ENCODE data around the gene XKR8.

The XKR8 gene, protein sequence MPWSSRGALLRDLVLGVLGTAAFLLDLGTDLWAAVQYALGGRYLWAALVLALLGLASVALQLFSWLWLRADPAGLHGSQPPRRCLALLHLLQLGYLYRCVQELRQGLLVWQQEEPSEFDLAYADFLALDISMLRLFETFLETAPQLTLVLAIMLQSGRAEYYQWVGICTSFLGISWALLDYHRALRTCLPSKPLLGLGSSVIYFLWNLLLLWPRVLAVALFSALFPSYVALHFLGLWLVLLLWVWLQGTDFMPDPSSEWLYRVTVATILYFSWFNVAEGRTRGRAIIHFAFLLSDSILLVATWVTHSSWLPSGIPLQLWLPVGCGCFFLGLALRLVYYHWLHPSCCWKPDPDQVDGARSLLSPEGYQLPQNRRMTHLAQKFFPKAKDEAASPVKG

DNA sequence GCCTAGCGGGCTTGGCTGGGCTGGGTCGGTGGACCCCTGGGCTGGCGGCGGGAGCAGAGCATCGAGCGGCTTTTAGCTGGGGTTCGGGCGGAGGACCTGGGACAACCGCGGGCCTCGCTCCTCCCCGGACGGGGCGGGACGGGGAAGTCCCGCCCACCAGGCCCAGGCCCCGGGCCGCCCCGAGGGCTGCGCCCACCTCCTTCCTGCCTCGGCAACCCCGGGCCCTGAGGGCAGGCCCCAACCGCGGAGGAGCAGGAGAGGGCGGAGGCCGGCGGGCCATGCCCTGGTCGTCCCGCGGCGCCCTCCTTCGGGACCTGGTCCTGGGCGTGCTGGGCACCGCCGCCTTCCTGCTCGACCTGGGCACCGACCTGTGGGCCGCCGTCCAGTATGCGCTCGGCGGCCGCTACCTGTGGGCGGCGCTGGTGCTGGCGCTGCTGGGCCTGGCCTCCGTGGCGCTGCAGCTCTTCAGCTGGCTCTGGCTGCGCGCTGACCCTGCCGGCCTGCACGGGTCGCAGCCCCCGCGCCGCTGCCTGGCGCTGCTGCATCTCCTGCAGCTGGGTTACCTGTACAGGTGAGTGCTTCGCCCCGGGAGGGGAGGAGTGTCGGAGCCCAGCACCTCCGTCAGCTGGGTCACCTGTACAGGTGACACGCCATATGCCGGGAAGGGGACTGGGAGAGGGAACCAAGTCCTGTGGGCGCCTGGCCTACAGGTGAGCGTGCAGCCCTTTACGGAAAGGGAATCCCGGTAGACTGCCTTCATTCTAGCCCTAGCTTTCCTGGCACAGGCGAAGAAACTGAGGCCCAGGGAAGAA is at the start of gene XKR8:
TSS of gene XKR8 (plus strand) at position 182 of the 812 bp plus-strand sequence. CDS start at position 279, 97 bp downstream.
- peak; percentile 88 for DNase-seq

DNA sequence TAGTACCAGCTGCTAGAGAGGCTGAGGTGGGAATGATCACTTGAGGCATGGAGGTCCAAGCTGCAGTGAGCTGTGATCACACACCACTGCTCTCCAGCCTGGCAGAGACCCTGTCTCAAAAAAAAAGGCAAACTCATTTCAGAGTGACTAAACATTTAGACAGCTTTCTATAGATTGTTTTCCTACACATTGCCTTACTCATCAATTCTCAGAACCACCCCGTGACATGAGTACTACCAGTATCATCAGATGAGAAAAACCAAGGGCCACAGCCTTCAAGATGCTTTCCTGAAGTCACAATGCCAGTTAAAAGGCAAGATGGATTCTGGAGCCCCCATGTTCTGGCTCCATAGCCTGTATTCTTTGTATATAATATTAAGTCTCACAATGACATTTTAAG is 47.3 kb upstream of the XKR8 start:
- peak; percentile 68 for DNase-seq

DNA sequence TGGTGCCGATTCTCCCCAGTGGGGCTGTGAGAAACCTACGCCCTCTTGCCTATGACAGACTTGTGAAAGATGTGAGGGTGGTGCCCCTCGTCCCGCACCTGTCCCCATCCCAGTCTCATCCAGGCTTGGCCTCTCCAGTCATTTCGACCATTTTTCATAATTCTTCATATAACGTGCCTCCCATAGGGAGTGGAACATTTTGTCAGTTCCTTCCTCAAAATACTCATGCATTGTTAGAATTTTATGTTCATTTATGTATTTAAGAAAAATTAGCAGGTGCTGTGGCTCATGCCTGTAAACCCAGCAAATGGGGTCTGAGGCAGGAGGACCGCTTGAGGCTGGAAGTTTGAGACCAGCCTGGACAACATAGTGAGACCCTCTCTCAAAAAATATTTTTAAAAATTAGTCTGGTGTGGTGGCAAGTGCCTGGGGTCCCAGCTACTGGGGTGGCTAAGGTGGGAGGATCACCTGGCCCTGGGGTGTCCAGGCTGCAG is 44.6 kb upstream of the XKR8 start:
- DNase-seq: no peak

DNA sequence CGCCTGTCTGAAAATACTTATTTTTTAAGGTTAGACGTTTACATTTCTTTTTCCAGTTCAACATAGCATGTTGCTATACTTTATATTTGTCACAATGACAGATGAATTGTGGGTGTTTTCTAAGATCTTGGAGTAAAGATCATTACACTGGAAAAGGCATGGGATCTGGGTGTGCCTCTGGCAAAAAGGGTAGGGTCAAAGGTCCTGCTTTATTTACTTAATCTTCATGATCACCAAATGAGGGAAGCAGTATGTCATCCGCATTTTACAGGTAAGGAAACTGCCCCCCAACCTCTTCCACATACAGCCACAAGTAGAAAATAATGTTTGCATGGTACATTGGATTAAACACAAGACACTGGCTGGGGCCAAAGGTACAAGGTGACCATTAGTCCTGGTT is 37.5 kb upstream of the XKR8 start:
- DNase-seq: no peak

DNA sequence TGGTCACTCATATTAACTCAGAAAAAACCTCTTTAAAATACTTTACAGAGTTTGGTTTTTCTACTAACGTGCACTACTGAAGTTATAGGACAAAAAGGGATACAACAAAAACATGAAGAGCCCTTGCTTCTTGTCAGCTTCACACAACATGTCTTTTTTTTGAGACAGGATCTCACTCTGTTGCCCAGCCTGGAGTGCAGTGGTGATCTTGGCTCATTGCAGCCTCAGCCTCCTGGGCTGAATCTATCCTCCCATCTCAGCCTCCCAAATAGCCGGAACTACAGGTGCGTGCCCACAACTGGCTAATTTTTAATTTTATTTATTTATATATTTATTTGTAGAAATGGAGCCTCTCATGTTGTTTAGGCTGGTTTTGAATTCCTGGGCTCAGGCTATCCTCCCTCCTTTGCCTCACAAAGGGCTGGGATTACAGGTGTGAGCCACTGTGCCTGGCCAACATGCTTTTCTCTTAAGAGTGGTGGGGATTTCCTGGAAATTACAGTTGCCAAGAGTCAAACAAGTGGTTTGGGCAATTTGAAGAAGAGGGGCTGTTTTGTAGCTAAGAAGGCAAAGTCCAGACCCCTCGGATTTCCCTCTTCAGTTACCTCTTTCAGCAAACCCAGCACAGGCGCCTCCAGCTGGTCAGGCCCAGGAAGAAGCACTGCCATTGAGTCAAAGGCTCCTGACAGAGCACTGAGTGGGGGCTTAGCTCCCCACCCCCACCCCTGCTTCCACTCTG is 31.4 kb upstream of the XKR8 start:
- peak; percentile 10 for DNase-seq

DNA sequence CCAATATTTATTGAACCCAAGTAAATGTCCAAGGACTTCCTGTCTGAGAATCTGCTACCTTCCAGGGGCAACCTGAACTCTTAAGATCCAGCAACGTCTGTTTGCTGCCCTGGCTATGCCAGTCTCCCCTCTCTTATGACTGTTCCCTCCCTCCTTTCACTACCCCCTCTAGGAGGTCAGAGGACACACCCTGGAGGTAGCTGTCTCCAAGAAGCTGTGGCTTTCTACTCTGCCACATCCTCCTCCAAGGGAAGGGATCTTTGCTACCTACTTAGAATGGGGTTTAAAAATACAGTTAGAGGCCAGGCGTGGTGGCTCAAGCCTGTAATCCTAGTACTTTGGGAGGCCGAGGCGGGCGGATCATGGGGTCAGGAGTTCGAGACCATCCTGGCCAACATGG is 28.6 kb upstream of the XKR8 start:
- DNase-seq: no peak

DNA sequence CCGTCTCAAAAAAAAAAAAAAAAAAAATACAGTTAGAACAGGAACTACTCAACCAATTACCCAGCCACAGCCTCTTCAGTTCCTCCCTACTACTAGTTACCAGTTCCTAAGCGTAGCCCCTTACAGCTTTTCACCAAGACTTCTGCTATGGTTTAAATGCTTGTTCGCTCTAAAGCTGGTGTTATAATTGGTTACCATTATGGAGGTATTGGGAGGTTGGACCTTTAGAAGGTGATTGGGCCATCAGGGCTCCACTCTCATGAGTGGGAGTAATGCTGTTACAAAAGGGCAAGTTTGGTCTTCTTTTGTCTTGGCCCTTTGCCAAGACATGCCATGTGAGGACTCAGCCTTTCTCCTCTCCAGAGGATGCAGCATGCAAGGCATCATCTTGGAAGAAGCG is 28.0 kb upstream of the XKR8 start:
- no peak for DNase-seq

DNA sequence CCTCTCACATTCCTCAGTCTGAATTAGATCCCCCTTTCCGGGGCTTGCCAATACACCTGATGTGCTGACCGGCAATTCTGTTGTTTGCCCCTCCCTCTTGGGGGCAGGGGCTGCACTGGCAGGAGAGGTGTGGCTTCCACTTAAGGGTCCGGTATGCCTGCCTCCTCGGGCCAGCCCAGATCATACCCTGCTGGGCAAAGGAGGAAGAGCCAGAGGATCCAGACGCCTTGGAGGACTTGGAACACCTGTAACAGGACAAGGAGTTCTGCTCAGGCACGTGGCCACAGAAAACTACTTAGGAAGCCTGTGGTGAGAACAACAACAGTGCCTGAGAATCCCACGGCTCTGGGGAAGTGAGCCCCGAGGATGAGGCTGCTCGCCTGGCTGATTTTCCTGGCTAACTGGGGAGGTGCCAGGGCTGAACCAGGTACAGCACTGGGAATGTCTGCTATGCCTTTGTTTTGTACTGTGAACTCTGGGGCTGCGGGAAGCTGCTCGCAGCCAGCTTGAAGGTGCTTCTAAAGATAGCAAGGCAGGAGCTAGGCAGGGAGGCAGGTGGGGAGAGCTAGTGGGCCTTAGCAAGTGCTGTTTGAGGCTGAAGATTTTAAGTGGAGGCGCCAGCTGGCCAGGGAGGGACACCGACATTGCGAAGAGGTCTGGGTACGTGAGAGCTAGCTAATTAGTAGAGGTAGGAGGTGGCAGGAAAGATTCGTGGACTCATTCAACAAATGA is 24.8 kb upstream of the XKR8 start, which contains the start of gene SMPDL3B:
TSS of gene SMPDL3B (plus strand) at position 183 of the 732 bp plus-strand sequence. CDS start at position 367, 184 bp downstream.
- DNase-seq: no peak

DNA sequence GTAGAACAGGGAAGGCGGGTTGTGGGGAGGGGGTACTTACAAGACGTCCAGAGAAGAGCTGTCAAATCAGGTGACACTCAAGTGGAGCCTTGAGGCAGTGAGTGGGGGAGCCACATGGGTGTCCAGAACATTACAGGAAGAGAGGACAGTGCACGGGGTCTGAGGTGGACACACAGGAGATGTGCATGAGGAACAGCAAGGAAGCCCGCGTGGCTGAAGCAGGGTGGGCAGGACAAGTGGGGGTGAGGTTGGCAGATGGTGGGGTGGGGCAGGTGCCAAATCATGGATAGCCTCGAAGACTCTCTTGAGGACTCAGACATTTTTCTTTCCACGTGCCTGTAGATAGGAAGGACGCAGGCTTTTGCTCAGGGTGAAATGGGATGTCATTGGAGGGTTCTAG is 24.1 kb upstream of the XKR8 start:
- no peak for DNase-seq

DNA sequence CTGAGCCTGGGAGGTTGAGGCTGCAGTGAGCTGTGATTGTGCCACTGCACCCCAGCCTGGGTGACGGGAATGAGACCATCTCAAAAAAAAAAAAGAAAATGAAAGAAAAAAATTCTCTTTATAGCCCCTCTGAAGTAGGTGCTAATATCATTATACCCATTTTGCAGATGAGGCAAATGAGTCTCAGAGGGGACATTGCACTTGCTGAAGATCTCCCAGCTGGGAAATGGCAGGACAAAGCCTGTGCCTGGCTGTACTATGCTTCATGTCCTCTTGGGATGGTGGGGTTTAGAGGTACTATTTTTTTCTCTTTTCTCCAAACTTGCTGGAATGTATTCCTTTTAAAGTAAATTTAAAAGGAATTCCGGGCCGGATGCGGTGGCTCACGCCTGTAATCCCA is 23.4 kb upstream of the XKR8 start:
- no peak for DNase-seq

DNA sequence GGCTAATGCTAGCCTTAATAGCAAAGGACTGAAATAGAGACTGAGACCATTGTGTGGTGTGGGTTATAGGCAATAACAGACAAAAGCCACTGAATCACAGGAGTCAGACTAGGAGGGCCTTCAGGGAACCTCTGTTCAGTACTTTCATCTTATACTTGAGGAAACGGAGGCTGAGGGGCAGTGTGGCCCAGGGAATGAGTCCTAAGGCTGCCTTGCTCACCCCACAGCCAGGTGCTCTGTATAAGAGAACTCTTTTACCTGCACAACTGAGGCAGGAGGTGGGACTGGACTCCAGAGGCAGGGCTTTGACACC is 22.3 kb upstream of the XKR8 start:
- no peak for DNase-seq

DNA sequence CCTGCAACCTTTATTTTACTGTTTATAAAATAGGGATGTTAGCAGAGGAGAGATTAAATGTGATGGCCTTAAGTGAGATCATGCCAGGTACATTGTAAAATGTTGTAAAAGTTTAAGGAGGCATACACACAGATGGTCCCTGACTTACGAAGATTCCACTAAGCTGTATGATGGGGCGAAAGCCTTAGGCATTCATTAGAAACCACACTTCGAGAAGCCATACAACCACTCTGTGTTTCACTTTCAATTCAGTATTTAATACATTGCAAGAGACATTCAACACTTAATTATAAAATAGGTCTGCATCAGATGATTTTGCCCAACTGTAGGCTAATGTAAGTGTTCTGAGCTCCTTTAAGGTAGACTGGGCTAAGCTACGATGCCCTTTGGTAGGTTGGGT is 21.3 kb upstream of the XKR8 start:
- DNase-seq: no peak

DNA sequence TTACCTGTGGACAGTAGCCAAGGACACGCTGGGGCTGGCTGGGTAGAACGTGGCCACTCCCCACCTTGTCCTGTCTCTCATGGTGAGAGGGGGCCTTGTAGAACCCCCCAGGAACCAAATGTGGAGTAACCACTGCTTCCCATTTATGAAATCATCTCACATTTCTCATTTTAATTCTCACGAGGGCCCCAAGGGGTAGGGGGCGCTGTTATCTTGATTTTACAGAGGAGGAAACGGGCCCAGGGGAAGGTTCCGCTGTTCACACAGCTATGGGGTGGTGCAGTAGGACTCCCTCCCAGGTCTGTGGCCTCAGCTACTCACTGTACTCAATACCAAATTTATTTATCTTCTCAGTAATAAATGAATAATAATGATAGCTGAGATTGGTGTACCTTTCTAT is 19.5 kb upstream of the XKR8 start:
- peak; percentile 74 for DNase-seq

DNA sequence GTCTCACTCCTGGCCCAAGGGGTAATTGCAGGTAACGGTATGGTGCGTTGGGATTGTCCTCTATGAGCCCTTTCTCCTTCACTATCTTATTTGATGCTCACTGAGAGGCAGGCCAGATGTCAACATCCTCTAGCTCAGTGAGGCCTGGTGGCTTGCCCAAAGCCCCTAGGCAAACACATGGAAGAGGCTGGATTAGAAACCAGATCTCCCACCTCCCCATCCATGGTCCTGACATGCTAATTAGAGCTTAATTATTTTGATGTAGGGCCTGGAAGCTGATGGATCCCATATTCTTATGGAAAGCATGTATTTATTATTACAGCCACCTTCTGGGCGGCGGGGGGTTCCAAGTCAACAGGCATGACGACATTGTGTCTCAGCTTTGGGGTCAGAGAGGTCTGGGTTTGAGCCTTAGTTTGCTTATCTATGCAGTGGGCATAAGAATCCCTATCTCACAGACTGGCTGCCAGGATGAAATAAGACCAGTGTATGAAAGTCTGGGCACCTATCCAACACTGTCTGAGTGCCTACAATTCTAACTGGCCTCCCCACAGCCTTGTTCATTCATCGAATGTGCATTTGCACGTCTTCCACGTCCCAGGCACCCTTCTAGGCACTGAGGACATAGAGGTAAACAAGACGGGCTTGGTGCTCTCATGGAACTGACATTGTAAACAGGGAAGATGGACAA is 18.8 kb upstream of the XKR8 start:
- DNase-seq: no peak

DNA sequence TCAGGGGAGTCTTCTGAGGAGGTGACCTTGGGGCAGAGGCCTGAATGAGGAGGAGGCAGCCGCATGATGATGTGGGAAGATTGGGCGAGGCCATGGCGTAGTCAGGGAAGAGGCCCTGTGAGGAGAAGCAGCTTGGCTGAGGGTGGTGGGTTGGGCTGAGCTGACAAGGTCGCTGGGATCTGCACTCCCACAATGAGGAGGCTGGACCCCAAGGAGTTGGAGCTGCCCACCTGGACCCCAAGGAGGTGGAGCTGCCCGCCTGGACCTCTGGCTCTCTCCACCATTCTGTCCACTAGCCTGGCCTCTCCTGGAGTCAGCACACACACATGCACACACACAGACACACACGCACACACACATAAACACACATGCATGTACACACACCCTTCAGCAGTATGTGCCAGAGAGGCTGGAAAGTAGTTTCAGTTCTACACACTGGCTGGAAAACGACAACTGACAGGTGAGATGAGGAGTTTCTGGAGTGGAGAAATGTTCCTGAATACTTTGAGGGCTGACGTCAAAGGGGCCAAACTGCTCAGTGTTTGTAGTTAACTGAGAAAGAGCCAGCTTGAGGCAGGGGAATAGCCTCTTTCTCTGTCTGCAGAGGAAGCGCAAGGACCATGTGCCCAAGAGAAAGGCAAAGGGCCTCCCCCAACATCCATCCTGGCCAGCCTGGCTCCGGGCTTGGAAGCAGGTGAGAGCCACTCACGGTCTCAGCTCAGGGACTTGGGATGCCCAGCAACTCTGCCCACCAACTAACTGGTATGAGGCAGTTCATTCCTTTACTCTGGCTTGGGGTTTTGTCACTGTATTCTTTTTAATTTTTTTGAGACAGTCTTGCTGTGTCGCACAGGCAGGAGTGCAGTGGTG is 17.9 kb upstream of the XKR8 start:
- no peak for DNase-seq

DNA sequence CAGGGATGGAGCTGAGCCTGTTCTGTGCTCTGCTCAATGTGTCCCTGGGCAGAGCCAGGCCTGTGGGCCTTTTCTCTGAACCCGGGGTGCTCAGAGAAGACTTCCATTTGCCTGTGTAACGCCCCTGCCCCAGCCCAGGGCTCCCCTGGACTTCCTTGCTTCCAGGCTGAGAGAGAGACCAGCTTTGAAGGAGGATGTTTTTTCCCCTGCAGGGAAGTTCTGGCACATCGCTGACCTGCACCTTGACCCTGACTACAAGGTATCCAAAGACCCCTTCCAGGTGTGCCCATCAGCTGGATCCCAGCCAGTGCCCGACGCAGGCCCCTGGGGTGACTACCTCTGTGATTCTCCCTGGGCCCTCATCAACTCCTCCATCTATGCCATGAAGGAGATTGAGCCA is 14.8 kb upstream of the XKR8 start:
- no peak for DNase-seq

DNA sequence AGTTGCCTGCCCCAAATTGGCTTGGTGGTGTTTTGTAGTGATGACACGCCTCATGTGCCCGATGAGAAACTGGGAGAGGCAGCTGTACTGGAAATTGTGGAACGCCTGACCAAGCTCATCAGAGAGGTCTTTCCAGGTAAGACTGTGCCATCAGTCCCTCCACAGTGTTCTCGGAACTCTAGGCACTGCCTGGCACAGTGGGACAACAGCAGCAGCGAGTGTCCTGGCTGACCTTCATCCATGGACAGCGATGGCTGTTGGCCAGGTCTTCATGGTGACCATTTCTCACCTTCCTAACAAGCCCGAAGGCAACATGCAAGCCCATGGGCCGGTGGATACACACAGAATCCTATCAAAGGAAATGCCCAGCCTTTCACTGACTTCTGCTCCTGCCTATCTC is 10.7 kb upstream of the XKR8 start:
- no peak for DNase-seq

DNA sequence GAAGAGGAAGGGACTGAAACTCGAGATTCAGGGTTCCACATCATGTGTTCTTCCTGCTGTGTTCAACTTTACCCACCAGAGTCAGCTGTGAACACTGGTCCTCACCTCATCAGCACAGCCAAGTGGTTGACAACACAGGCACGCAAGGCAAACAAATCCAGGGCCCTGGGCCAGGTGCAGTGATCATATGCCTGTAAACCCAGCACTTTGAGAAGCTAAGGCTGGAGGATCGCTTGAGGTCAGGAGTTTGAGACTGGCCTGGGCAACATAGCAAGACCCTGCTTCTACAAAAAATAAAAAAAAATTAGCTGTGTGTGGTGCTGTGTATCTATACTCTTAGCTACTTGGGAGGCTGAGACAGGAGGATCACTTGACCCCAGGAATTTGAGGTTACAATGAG is 8.4 kb upstream of the XKR8 start:
- no peak for DNase-seq

DNA sequence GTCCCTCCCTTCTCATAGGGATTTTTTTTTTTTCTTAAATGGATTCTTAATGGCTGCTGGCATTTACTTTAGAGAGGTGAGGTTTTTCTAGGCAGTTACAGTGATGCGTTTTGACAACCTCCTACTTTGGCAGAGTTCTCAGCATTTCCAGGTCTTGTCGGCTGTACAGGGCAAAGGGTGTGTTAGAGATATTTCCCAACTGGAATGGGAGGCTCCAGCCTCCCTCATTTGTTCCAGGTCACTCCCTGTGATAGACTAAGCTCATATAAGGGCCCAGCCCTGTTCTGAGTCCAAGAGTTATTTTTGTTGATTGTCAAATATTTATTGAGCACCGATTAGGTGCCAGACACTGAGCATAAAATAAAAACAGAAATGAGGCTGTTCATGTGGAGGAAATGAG is 7.6 kb upstream of the XKR8 start:
- DNase-seq: no peak

DNA sequence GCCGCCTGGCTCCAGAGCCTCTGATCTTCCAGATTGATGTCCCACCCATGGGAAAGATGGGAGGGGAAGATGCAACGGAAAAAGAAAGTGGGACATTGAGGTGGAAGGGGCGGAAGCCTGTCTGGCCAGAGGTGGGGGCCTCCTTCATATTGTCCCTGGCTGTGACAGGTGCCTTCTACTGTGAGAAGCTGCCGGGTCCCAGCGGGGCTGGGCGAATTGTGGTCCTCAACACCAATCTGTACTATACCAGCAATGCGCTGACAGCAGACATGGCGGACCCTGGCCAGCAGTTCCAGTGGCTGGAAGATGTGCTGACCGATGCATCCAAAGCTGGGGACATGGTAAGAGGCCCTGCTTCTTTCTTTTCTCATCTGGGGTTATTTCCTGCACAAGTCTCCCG is 5.6 kb upstream of the XKR8 start:
- no peak for DNase-seq

DNA sequence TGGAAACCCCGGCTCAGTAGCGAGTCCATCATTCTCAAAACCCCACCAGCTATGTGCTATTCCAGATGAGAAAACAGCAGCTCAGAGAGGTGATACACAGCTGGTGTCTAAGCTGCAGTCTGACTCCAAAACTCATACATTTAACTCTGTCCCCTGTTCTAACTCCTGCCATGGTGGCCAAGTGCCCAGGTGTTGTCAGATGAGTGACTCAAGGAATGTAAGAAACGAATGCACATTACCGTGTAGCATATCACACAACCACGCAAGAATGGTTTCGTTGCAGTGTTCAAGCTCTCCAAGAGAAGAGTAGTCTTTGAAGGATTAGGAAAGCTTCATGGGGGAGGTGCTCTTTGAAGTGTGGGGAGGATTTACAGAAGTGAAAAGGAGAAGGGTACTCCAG is 4.7 kb upstream of the XKR8 start:
- no peak for DNase-seq
